ENCODE results near the gene TOLLIP.

Gene TOLLIP

DNA sequence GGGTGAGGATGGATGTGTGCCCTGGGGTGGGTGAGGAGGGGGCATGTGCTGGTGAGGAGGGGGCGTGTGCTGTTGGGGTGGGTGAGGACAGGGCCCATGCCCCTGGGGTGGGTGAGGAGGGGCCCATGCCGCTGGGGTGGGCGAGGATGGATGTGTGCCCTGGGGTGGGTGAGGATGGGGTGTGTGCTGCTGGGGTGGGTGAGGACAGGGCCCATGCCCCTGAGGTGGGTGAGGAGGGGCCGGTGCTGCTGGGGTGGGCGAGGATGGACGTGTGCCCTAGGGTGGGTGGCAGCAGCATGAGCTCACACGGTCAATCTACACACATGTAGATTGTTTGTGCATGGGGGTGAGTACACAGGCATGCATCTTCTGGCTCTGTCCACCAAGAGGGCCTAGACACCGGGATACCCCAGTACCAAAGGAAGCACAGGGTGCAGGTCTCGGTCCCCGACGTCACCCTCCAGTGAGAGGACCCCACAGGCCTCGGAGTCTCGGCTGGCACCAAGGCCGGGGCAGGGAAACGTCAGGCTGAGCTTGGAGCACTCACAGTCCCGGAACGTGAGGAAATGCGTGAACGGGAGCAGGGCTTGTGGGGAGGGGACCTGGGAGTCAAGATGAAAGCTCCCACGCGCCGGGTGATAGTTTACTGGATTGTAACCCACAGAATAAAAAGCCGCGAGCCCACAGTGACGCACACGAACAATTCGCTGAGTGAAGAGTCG lies 37.4 kb upstream of the TOLLIP start:
- no peak overlapping the region for H3K4me3 ChIP-seq (ENCODE audit: severe bottlenecking)
- DNase-seq (ENCODE audit: low spot score) = no peak
- no peaks in the 10 kb centered on the region for H3K36me3 ChIP-seq (ENCODE audit: low read depth)
- no peak overlapping the region for H3K27ac ChIP-seq (ENCODE audit: poor library complexity, severe bottlenecking)
- no peak for ATAC-seq (ENCODE audit: low read depth)
- H3K27me3 ChIP-seq (ENCODE audit: insufficient read depth, poor library complexity, severe bottlenecking) = no peaks in the 10 kb centered on the region
- TF ChIP-seq, protein P1, sequence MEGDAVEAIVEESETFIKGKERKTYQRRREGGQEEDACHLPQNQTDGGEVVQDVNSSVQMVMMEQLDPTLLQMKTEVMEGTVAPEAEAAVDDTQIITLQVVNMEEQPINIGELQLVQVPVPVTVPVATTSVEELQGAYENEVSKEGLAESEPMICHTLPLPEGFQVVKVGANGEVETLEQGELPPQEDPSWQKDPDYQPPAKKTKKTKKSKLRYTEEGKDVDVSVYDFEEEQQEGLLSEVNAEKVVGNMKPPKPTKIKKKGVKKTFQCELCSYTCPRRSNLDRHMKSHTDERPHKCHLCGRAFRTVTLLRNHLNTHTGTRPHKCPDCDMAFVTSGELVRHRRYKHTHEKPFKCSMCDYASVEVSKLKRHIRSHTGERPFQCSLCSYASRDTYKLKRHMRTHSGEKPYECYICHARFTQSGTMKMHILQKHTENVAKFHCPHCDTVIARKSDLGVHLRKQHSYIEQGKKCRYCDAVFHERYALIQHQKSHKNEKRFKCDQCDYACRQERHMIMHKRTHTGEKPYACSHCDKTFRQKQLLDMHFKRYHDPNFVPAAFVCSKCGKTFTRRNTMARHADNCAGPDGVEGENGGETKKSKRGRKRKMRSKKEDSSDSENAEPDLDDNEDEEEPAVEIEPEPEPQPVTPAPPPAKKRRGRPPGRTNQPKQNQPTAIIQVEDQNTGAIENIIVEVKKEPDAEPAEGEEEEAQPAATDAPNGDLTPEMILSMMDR (IDR thresholded peaks at IDR 0.05; ENCODE audit: poor library complexity, severe bottlenecking) = no peak
- H3K4me1 ChIP-seq (ENCODE audit: insufficient read depth, poor library complexity, severe bottlenecking) = no peaks in the 10 kb centered on the region
- H3K9me3 ChIP-seq (ENCODE audit: severe bottlenecking) = no peaks in the 10 kb centered on the region

DNA sequence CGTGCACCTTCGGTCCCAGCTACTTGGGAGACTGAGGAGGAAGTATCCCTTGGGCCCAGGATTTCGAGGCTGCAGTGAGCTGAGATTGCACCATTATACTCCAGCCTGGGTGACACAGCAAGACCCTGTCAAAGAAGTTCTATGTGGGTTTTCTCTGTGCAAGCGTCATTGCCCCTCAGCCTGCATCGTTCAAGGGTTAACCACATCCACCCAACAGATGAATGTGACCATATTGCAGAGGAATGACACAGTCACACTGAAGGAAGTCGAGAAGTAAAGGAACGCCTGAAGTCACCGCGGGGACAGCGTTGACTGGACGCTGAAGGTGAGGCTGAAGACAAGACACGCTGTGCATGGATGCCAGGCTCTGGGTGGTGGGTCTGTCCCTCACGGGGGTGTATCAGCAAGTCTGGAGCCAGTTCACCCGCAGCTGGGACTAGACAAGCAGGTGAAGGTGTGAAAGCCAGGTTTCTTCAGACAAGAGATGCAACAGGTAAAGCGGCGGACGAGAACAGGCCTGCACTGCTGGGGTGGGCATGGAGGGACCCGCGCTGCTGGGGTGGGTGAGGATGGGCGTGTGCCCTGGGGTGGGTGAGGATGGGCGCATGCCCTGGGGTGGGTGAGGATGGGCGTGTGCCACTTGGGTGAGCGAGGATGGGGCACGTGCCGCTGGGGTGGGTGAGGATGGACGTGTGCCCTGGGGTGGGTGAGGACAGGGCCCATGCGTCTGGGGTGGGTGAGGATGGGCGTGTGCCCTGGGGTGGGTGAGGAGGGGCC lies 36.5 kb upstream of the TOLLIP start:
- H3K4me3 ChIP-seq (ENCODE audit: severe bottlenecking) = no peak overlapping the region
- TF ChIP-seq, protein P1 (IDR thresholded peaks at IDR 0.05; ENCODE audit: poor library complexity, severe bottlenecking) = no peak
- no peak for DNase-seq (ENCODE audit: low spot score)
- no peaks in the 10 kb centered on the region for H3K36me3 ChIP-seq (ENCODE audit: low read depth)
- H3K27ac ChIP-seq (ENCODE audit: poor library complexity, severe bottlenecking) = no peak overlapping the region
- no peaks in the 10 kb centered on the region for H3K27me3 ChIP-seq (ENCODE audit: insufficient read depth, poor library complexity, severe bottlenecking)
- no peaks in the 10 kb centered on the region for H3K4me1 ChIP-seq (ENCODE audit: insufficient read depth, poor library complexity, severe bottlenecking)
- H3K9me3 ChIP-seq (ENCODE audit: severe bottlenecking) = no peaks in the 10 kb centered on the region
- no peak for ATAC-seq (ENCODE audit: low read depth)

DNA sequence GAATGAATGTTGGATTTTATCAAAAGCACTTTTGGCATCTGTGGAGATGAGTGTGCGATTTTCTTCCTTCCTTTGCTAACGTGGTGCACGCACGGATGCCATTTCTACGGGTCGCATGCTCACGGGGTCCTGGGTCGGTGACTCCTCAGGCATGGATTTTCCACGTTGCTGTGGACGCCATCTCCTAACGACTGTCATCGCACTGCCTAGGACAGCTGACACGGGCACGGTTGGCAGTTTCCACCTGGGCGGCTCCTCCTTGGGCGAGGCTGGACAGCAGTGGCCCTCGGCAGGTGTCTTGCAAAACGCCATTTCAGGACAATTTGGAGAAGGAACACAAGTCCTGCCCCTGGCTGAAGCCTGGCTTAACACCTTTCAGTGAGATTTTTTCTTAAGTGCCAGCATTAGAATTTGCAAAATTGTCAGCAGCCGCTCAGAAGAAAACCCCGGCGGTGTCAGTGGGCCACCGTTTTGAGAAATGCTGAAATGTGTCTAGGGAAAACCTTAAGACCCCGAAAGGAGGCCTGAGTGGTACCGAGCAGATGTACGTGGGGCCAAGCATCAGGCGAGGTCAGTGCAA lies 34.7 kb upstream of the TOLLIP start:
- Histone ChIP-seq H3K9me3 (ENCODE audit: severe bottlenecking) (no peaks in the 10 kb centered on the region), H3K36me3 (ENCODE audit: low read depth) (no peaks in the 10 kb centered on the region), H3K27me3 (ENCODE audit: insufficient read depth, poor library complexity, severe bottlenecking) (no peaks in the 10 kb centered on the region), H3K27ac (ENCODE audit: poor library complexity, severe bottlenecking) (no peak overlapping the region), H3K4me3 (ENCODE audit: severe bottlenecking) (no peak overlapping the region), H3K4me1 (ENCODE audit: insufficient read depth, poor library complexity, severe bottlenecking) (no peaks in the 10 kb centered on the region)
- ATAC-seq (ENCODE audit: low read depth) = no peak
- no peak for DNase-seq (ENCODE audit: low spot score)
- TF ChIP-seq, protein P1 (IDR thresholded peaks at IDR 0.05; ENCODE audit: poor library complexity, severe bottlenecking) = no peak

DNA sequence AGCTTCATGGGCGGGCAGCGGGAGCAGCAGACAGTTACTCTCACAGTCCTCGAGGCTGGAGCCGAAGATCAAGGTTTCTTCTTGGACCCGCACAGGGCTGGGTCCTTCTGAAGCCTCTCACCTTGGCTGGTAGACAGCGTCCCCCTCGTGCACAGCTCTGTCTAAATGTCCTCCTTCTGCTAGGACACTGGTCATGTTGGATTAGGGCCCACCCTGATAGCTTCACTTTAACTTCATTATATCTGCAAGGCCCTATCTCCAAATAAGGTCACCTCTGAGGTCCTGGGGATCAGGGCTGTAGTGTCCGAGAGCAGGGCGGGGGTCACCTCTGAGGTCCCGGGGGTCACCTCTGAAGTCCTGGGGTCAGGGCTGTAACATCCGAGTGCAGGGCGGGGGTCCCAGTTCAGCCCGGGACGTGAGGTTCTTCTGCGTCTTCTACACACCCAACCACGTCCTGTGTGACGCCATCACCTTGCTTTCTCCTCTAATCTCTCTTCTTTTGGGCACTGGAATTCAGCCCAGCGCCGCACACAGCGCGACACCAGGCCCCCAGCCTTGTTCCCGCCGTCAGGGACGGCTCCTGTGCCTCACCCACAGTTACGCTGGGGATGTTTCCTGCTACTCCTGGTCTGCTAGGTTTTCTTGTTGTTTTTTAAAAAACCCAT lies 34.1 kb upstream of the TOLLIP start:
- TF ChIP-seq, protein P1 (IDR thresholded peaks at IDR 0.05; ENCODE audit: poor library complexity, severe bottlenecking) = no peak
- no peak for DNase-seq (ENCODE audit: low spot score)
- Histone ChIP-seq H3K4me1 (ENCODE audit: insufficient read depth, poor library complexity, severe bottlenecking) (no peaks in the 10 kb centered on the region), H3K27me3 (ENCODE audit: insufficient read depth, poor library complexity, severe bottlenecking) (no peaks in the 10 kb centered on the region), H3K36me3 (ENCODE audit: low read depth) (no peaks in the 10 kb centered on the region), H3K9me3 (ENCODE audit: severe bottlenecking) (no peaks in the 10 kb centered on the region), H3K27ac (ENCODE audit: poor library complexity, severe bottlenecking) (no peak overlapping the region), H3K4me3 (ENCODE audit: severe bottlenecking) (no peak overlapping the region)
- ATAC-seq (ENCODE audit: low read depth) = no peak

Data from RWPE2 (cell line).